ENCODE results near the gene SORBS2.

GRCh38 chr4:185546335-185546734 lies 265.7 kb downstream of the SORBS2 start:
- no peak for TF ChIP-seq TCF7L2 (IDR thresholded peaks at IDR 0.05; ENCODE audit: low read depth, low read length)
- TF ChIP-seq POLR2AphosphoS5 (IDR thresholded peaks at IDR 0.05; ENCODE audit: low read depth, low read length) = no peak
- no peak for TF ChIP-seq REST (IDR thresholded peaks at IDR 0.05; ENCODE audit: insufficient read depth in 1 of 2, low read depth in 2 of 2, low read length in 1 of 2)
